Activated CD4-positive, alpha-beta T cell treated with anti-CD3 and anti-CD28 coated beads for 4 hours (primary cell): ENCODE results near the gene RPA1.
"Not testable (repeated sequence)": the region's sequence is repeated elsewhere in the genome, so short reads cannot be mapped to it uniquely, and the experiment has no call there.

Experiments
- DNase-seq, 2 donors: peaks; one replicate each; pipeline ENCODE4 v3.0.0-alpha.2; 2020

RPA1 gene

DNA sequence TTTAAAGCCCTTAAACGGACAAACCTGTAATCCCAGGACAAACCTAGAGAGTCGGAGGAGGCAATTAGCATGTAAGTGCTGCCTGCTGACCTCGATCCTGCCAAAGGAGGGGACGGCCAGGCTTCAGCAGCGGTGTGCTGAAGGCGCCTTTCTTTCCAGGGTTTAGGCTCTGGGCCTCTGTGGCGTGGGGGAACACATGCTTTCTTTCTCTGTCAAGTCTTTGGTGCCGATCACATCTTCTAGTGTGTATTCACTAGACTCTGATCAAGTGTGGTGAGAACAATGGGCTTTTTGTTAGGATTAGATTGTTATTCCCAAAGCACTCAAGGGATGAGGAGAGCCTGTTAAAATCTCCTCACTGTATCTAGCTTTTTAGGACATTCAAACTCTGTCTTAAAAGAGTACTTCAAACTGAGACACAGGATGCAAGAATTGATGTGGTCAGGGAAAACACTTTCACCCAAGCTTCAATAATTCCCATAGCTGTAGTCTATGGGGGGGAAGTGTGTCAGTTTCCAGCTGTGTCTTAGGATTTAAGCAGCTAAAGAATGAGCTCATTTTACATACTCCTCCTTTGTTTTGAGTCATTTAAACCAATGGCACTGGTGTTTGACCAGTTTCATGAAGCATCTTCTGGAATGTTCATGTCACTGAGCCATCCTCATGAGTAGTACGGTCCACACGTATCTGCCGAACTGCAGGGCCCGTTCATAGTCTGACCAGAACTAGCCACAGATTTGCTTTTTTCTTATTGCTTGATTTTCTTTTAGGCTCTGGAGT, 51.2 kb downstream of the RPA1 start:
- DNase-seq, result no peak

DNA sequence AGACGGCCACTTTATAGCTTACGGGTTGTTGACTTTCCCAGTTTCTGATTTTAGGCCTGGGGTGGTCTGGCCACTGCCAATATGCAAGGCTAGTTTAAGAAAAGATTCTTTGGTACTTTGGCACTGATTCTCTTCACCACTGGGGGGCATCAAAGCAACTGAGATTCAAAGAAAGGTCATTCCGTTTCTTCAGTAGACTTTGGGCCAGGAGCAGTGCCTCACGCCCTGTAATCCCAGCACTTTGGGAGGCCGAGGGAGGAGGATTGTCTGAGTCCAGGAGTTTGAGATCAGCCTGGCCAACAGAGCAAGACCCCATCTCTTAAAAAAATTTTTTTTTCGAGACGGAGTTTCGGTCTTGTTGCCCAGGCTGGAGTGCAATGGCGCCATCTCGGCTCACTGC, 53.0 kb downstream of the RPA1 start:
- DNase-seq, result peak; percentile 9 to 40

DNA sequence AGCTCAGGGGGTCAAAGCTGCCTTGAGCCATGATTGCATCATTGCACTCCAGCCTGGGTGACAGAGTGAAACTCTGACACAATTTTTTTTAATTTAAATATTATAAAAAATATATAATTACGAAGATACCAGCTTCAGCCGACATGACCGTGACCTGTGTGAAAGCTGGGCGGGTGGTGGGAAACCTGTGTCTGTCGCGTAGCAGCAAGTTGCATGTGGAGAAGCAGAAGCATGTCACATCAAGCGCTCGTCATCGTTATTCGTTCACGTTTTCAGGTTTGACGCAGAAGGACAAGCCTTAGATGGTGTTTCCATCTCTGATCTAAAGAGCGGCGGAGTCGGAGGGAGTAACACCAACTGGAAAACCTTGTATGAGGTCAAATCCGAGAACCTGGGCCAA, 53.7 kb downstream of the RPA1 start:
- DNase-seq, result no peak

DNA sequence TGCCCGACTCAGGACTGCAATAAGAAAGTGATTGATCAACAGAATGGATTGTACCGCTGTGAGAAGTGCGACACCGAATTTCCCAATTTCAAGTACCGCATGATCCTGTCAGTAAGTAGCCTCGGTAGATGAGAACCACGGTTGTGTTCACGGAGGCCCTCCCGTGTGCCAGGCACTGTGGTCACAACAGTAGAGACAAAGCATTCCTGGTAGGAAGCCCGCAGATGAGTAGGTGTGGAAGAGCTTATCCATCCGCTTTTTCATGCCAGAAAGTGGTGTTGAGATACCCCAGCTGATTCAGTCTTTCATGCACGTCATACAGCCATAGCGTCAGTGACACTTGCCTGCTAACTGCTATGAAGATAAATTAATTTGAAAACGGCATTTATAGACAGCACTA, 58.9 kb downstream of the RPA1 start:
- no peak for DNase-seq

DNA sequence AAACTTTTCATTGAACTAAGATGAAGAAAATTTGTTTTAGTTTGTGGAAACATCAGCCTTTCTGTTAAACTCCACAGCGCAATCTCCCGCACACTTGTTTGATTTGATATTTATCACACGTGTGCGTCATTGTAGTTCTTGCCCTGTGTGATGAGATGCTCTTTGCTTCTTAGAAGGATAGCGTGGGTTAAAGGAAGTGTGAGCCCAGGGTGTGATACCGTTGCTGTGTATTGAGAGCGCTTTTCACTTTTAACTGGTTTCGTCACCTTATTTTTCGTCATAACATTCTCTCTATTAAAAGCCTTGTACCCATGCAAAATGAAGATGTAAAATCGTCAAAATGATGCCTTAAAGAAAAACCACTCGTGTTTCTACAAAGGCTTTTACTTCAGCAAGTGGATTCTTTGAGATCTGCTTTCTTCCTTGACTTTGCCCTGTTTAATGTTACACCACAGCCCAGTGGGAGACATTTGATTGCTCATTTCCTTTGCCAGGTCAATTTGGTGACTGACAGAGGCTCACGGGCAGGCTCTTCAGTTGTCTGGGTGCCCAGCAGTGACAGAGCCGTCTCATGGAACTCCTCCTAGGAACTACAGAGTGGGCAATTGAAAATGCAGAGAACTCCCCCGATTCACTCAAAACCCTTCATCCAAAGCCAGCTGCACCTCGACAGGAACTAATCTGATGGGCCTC, 61.1 kb downstream of the RPA1 start:
- DNase-seq, result no peak

DNA sequence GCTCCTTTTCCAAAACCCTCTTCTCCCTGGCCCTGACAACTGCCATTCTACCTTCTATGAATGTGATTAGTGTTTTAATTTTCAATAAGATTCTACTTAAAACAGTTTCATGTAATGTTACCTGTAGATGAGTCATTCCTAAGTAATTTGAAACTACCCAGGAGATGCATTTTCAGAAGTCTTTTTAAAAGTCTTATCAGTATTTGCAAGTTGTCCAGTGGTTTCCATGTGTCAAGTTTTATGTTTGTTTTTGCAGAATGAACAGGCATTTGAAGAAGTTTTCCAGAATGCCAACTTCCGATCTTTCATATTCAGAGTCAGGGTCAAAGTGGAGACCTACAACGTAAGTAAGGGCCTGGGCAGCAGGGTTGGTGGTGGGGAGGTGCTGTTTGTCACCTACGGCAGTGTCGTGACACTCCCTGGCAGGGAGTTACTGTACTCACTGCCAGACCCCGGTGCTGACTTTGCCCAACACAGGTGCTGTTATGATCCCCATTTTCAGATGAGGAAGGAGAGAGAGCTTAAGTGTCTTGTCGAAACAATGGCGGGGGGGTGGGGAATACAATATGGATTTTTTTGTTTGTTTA, 65.0 kb downstream of the RPA1 start:
- DNase-seq, result no peak

DNA sequence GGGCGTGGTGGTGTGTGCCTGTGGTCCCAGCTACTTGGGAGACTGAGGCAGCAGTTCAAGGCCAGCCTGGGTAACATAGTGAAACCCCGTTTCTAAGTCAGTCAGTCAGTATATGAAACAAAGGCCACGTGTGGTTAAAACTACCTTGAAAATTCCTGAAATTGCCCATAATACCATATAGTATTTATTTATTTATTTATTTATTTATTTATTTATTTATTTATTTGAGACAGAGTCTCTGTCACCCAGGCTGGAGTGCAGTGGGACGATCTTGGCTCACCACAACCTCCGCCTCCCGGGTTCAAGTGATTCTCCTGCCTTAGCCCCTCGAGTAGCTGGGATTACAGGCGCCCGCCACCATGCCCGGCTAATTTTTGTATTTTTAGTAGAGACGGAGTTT, 65.7 kb downstream of the RPA1 start:
- not testable (repeated sequence) for DNase-seq

DNA sequence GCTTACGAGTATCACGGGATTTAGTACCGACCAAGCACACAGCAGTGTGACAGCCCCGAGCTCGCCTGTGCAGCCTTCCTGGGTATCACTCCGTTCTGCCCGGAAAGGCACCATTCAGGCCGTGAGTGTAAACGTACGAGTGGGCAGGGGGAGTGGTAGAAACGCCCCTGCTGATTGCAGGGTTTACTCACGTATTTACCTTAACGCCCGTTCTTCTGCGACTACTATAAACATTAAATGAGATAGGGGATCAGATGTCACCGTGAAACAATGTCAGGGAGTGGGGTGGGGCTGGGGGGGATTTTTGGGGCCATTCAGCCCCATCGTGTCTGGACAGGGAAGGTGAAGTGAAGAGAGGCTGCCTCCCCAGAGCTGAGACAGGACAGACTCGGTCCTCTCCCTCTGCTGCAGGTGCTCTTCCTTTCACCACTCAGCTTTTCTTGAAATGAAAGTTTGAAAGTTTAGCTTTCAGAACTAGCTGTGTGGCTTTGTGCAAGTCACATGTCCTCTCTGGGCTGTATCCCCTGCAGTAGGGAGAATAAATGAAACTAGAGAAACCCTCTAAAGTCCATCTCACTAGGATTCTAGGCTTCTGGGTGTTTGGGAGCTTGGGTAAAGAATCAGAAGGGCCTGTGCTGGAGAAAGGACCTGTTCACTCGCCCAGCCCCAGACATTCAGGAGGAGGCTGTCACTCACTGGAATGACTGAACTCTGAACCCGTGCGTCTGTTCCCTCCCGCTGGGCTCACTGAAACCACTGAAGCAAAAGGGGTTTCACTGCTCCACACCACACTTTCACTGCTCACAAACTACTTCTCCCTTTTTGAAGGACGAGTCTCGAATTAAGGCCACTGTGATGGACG, 66.7 kb downstream of the RPA1 start:
- DNase-seq, result no peak

DNA sequence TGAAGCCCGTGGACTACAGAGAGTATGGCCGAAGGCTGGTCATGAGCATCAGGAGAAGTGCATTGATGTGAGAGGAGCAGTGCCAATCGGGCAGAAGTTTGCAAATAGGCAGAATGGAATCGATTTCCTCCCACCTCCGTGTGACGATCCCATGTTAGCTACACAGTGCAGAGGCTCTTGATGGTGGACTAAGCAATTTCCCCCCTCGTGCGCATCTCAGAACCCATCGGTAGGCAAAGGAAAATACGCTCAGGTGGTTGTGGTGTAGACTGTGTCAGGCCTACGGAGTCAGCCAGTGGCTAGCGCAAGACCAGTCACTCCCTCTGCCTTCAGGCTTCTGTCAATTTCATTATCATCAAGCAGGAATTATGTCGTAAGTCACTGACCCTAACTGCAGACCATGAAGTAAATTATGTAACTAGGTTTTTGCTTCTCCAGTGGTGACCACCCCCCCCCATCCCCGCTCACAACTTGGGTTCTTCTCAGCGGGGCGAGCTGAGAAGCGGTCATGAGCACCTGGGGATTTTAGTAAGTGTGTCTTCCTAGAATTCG, 67.4 kb downstream of the RPA1 start:
- no peak for DNase-seq

DNA sequence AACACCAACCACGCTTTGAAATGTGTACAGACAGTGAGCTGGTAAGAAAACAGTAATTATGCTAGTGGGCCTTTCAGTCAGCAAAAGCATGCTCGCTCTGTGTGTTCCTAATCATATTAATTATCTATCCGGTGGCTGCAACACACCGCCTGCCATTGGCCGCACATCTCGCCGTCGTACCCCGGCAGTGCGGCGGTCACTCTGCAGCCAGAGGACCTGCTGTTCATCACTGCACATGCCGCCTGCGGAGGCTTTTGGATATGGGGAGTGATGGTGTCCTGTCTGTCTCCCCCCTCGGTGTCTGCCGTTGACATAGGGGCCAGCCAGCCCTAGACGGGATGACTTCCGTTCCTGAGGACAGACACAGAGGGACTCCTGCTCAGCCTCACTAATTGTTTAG, 68.5 kb downstream of the RPA1 start:
- DNase-seq, result no peak

DNA sequence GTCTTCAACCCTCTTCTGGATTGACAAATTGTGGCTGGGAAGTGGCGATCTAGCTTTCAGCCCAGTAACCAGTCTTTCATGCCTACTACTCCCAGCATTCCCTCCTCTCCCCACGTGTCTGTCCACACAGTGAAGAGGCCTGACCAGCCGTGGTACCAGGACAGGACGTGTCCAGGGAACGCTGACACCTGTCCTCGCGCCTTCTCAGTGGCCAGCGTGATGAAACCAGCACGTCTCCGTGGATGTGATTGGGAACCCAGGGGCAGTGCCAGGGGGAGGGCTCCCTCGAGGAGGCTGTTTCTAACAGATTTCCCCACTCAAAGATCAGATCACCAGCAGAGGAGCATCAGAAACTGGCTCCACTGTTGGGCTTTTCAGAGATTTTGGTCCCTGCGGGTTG, 69.1 kb downstream of the RPA1 start:
- DNase-seq, result no peak

DNA sequence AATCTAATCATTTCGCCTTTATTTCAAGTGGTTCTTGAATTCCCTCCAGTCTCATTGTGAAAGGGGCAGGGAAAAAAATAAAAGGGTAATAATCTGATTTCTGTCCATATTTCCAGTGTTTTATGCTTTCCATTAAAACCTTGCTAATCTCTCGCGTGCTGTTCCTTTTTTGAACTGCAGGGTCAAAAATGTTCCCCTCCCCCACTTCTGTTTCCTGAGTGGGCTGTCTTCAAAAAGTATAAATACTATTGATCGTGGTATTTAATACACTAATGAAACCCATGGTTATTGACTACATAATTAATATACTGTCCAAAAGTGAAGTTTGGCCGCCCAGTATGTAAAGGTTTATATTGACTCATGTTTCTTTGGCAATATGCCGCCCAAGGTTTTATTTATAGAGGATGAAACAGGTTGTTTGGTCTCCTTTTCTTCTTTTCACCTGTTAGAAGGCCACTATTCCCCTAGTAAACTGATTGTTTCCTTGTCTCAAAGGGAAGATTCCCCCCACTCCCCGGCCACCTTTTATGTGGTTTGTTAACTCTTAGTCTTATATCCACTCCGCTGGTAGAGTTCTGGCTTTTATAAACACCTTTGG, 69.7 kb downstream of the RPA1 start:
- DNase-seq, result no peak

DNA sequence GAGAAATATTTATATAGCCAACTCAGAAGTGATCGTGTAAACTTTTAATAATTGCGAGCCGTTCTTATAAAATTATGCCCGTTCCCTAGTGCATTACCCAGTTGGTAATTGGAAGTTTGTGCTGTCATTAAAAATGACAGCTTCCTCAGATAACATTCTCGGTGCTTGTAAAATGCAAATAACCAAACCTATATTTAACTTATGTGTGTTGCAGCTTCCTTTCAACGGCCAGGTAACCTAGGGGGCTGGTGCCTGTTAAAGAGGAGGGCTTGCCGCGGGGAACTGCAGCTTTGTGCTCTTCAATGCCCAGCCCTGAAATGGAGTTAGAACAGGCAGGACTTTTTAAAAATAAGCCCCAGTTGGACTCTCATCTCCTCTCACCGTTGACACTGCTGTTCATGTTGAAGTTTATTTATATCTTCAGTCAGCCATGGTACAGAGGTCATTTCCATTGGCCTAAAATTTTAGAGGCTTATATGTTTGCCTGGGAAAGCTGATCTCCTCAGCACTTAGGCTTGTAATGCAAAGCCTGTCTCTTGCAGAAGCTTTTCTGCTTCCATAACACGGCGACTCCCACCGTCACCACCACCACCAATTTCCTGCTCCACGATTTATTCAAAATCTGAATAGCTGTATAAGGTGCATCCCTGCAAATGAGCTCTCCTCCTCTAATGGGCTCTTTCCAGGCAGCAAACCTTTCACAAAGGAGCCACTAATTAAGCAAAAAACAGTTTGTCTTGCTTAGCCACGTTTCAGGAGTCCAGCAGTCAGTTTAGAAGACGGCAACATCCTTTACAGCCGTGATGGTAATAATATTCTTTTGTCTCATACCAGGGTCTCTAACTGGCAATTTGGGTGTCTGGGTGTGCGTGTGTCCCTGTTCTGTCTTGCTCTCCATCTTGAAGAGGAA, 74.7 kb downstream of the RPA1 start:
- no peak for DNase-seq

DNA sequence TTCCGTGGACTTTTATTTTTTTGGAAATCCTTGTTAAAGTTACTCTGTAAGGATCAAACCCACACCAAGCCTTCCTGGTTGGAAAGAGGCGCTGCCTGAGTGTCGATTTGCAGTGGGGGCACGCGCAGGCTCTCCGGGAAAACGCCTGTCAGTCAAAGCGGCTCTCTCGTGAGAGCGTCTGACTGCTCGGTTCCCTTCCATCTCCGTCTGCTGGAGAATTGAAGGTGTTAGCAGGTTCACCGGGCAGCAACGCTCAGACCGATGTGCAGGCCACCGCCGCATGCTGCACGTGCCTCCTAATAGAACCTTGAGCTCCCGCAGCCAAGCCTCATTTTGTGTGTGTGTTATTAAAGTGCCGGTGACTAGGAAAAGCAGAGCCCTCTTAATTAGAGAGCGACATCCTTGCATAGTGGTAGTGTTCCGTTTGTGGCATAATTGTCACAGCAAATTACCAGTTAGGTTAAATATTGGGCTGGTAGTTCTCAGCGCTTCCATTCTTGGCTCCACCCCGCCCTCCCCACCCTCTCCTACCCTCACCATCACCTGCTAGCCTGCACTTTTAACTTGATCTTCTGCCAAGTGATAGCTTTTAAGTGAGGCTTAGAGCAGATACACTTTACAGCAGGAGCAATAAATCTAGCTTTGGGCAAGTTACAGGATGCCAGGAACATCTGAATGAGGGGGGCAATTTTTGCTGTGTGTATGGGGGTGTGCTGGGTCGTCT, 75.5 kb downstream of the RPA1 start:
- no peak for DNase-seq

DNA sequence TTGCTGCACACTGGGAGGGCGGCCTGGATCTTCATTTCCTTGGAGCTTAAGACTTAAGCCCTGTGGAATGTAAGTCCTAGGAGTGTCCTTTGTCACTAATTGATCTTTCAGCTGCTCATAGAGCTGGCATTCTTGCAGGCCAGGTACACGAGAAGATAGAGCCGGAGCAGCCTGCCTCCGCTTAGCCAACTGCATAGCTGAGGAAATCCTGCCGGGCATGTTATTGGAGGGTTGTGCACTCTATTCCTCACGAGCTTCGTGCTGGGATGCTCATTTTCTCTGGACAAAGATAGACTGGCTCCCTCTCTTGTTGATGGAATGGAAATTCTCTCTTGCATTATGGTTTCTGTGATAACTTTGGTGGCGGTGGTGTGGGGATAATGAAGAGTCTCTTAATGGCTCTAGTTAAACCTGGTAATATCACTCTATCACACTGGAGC, 76.9 kb downstream of the RPA1 start:
- DNase-seq, result no peak

DNA sequence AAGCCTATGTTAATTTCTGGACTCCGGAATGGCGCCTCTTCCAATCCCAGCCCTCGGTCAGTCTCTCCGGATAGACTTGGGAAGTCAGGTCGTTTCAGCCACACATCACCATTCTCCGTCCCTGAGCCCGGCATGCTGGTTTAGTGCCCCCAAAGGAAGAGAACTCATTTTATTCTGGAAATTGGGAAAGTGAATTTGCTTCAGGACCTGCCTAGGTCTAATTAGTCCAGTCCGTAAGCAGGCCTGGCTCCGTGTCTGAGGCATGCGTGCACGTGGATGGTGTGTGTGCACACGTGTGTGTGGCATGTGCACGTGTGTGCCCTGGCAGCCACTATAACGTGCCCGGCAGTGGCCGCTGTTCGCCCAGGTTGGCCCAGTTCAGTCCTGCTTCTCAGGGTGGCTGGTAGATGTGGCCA, 77.4 kb downstream of the RPA1 start:
- DNase-seq, result no peak

DNA sequence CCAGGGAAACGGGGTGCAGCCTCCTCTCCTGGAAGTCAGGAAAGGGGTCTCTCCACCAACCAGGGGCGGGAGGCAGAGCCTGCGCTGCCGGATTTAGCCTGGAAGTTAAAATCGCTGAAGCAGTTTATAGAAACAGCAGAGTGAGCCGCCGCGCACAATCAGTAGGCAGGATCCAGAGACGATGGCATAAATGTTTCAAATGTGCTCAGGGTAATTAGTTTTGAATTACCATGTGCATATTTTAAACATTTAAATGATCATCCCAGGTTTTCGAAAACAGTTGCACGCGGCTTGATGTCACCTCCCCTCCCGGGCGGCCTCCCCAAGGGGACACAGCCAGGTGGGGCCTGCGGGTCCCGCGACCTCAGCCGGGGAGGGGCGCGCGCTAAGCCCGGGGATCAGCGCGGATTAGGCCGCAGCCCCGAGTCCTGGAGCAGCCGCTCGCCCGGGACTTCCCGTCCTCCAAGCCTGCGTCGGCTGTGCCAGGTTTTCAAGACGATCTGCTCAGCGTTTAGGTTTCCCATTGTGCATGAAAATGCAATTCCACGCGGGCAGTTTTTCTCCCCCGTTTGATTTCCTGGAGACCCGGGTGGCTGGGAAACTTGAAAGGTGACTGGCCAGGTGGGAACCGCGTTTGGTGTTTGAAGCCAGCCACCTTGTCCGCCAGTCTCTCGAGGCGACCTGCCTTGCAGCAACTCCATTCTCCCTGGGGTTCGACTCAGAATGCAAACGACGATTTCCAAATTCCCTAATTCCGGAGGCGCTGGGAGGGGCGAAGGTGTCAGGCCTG, 78.3 kb downstream of the RPA1 start:
- DNase-seq, result no peak

DNA sequence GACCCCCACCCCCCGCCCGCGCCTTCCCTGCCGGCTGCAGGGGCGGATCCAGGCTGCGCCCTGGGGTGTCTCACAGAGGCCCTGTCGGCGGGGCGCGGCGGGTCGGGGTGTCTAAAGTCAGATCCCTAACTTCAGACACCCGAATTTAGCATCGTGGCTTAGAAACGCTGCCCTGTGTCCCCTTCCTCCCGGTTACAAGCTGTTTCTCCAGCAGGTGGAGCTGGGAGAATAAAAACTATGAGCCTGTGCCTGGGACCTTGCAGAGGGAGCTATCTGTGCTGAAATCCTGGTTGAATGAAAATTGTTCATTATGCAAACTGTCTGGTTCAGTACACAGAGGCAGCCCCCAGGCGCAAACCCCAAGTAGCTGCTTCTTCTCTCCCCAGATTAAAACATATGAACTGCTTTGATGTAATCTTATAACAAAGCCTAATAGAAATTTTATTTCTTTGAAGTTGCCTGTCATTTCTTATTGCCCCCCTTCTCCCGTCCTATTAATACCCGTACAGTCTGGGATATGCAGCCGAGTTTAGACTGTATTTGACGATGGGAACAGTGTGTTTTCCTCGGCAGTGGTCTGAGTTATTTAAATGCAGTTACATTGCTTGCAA, 79.0 kb downstream of the RPA1 start:
- DNase-seq, result peak; percentile 17 to 19

DNA sequence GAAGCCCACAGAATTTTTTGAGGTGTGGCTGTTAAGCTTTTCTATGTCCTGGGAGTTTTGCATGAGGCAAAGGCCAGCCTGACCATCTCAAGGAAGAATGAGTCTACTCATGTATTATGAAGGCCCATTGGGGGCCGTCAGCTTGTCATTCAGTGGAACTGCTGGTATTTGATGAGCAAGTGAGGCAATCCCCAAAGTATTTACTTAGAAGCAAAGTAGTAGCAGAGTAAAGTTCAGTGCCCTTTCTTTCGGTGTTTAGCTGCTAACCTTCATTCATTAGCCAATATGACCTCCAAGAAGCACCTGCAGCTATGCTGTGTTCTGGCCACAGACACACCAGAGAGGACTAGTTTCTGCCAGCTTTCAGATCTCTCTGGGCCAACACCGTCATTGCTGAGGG, 80.2 kb downstream of the RPA1 start:
- no peak for DNase-seq
